AML-193 (cell line): ENCODE results near the gene PXT1.
"Not testable (repeated sequence)": the region's sequence is repeated elsewhere in the genome, so short reads cannot be mapped to it uniquely, and the experiment has no call there.

Experiments used
- DNase-seq, 2 experiments: peaks; one replicate each; lab custom pipeline; 2025; lab: John Stamatoyannopoulos, UW

The PXT1 gene

DNA sequence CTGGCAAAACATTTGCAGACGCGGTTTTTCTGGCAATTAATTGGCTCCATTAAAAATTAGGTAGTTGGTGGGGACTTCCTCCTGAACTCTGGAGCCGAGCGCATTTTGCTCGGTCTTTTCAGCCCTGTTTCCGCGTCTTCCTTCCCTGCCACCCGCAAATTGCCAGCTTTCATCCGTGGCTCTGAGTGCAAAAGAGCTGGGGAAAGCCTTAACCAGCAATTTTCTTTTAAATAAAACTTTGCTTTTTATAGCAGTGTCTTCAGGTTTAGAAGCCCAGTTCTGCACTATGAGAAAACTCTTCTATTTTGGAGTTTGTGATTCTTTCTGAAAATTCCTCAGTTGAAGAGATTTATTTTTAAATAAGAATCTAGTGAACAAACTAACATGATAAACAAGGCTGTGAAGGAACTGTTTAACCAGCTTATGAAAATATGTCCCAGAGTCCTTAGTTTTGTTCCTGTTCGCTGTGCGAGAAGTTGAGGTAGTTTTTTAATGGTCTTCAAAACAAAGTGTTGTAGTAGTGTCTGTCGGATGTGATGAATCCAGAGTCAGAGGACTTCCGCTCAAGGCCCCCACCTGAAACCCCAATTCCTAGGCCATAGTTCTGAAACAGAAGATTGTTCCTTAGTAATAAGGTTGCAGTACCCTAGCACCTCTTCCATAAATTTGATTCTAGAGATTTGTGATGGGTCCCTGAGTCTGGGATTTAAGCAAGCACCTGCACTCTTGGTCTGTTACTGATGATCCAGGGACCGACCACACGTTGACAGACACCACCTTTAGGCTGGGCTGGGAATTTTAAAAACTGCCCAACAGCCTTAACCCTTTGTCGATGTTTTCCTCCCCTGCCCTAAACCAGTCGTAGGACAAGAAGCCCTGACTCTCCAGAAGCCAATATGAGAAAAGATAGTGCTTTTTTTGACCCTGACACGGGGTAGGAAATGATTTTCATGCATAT is 1.1 kb upstream of the PXT1 start:
- DNase-seq: peak; percentile 31 to 60

- DNase-seq: no peak
These were observed 467 bp downstream of the PXT1 start for GRCh38 chr6:36442103-36442670.

GRCh38 chr6:36441307-36441894 is 1.3 kb downstream of the PXT1 start:
- DNase-seq: peak; percentile 98

GRCh38 chr6:36436466-36436865 is 6.2 kb downstream of the PXT1 start:
- no peak for DNase-seq

DNA sequence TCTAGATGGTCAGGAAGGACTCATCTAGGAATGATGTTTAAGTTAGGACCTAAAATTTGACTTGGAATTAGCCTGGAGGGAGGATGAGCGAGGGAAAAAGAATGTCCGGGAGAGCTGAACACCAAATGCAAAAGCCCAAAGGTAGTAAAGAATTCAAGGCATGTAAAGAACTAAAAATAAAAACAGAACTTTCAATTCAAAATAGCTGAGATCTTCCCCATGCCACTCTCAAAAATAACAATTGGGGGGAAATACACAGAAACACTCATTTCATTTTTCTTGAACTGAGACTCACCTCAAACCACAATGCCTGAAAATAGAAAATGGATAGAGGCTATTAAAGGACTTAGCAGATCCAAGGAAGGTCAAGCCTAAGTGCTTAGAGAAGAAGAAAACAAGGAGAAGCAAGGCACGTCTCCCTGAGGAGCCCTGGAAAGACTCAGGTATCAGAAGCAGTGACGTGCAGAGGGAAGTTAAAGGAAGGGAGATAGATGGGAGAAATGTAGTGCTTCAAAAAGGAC is 10.4 kb downstream of the PXT1 start:
- DNase-seq: no peak

GRCh38 chr6:36431197-36431596 is 11.5 kb downstream of the PXT1 start:
- no peak for DNase-seq

GRCh38 chr6:36430351-36430750 is 12.3 kb downstream of the PXT1 start:
- DNase-seq: no peak

DNA sequence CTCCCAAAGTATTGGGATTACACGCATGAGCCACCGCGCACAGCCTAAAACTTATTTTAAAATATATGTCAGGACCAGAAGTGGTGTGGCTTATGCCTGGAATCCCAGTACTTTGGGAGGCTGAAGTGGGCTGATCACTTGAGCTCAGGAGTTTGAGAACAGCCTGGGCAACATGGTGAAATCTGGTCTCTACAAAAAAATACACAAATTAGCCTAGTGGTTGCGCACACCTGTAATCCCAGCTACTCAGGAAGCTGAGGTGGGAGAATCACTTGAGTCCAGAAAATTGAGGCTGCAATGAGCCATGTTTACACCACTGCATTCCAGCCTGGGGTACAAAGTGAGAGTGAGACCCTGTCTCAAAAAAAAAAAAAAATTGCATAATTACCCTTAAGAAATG is 13.7 kb downstream of the PXT1 start:
- DNase-seq: no peak

- DNase-seq: no peak
These were observed 16.0 kb downstream of the PXT1 start for GRCh38 chr6:36426622-36427021.

- peak; percentile 99 to 100 for DNase-seq
These were observed 19.4 kb downstream of the PXT1 start for GRCh38 chr6:36423101-36423824.

GRCh38 chr6:36422714-36423100 is 19.9 kb downstream of the PXT1 start:
- no peak for DNase-seq

- DNase-seq: peak; percentile 62 to 65
These were observed 23.3 kb downstream of the PXT1 start for GRCh38 chr6:36419310-36419709.

DNA sequence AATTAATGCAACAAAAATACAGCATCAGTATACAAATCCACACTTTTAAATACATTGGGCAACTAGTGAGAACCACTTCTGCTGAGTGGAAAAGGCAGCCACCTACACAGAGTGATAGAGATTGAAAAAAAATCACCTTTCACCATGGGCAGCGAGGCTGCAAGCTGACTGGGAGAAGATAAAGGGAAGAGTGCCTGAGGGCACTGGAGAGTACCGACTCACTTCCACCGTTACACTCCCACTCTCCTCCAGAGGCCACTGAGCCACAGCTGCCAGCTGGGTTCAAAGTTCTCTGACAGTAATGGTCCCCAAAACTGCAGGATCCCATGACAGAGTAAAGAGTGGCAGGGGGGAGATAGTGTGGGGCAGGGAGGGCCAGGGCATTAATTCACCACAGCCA is 24.1 kb downstream of the PXT1 start:
- no peak for DNase-seq

DNA sequence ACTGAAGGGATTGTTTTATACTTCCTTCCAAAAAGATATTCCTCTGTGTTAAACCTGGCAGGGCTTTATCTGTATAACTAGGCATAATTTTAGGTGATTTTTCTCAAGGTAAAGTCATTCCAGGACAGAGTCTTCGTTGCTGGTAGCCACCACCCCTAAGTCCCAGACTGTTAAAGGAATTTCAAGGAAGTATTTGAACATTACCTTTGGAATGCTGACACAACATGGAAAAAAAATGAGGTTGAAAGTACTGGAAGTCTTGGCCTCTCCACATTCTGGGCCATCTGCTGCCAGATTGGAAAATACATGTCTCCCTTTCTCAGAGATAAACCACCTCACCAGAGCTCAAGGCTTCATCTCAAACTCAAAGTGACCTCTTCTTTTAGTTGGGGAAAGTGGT is 28.2 kb downstream of the PXT1 start:
- no peak for DNase-seq

- DNase-seq: no peak
These were observed 28.9 kb downstream of the PXT1 start for GRCh38 chr6:36413489-36414480.

DNA sequence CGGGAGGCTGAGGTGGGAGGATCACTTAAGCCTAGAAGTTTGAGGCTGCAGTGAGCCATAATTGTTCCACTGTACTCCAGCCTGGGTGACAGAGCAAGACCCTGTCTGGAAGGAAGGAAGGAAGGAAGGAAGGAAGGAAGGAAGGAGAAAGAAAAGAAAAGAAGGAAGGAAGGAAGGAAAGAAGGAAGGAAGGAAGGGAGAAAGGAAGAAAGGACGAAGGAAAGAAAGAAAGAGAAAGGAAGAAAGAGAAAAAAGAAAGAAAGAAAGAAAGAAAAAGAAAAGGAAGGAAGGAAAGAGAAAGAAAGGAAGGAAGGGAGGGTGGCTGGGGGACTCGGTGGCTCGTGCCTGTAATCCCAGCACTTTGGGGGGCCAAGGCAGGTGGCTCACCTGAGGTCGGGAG is 32.9 kb downstream of the PXT1 start:
- DNase-seq: not testable (repeated sequence)

GRCh38 chr6:36404164-36404563 is 38.5 kb downstream of the PXT1 start:
- no peak for DNase-seq

DNA sequence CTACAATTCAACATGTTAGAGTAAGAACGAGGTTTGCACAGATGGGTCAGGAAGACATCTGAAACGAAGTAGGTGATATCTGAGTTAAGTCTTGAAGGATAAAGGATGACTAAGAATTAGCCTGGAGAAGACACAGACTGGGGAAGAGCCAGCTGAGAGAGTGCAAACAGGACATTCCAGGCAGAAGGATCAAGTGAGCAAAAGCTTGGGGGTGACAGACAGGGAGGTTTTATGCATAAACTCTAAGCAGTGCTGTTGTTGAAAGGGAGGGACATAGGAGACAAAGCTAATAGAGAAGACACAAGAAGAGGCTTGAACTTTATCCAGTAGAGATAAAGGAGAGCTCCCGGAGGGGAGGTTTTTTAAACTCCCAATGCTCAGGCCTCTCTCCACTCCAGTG is 40.2 kb downstream of the PXT1 start:
- no peak for DNase-seq

GRCh38 chr6:36399970-36400369 is 42.7 kb downstream of the PXT1 start:
- no peak for DNase-seq

DNA sequence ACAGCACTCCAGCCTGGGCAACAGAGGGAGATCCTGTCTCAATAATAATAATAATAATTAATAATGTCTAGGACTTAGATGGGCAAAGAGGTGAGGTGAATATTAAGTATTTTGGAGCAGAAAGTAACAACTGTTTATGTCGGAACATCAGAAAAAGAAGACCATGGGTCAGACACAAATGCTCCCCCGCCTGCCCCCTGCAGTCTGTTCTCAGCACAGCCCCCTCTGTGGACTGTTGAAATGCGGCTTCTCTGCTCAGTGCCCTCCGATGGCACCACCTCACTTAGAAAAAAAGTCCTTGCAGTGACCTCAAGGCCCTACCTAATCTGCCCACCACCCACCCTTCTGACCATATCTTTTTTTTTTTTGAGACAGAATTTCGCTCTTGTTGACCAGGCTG is 50.0 kb downstream of the PXT1 start:
- DNase-seq: no peak

DNA sequence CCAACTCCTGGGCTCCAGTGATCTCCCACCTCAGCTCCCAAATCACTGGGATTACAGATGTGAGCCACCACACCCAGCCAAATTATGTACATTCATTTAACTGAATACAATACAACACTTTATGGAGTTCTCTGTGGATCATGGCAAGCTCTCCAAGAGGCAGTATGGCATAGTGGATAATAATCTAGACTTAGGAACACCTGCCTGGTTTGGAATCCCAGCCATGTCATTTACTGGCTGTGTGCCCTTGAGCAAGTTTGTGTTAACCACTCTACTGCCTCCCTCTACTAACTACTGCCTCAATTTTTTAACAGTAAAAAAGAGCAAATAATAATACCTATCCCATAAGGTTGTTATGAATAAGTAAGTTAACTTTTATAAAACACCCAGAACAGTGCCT is 53.3 kb downstream of the PXT1 start:
- no peak for DNase-seq
